ENCODE data around the gene SEMA3D. TPM values are rescaled to one million over a fixed set of nuclear protein-coding genes. Genes with fewer than 3 reads are reported as not detected.

The SEMA3D gene
- total RNA-seq, 1 donor, result 0.72 TPM

DNA sequence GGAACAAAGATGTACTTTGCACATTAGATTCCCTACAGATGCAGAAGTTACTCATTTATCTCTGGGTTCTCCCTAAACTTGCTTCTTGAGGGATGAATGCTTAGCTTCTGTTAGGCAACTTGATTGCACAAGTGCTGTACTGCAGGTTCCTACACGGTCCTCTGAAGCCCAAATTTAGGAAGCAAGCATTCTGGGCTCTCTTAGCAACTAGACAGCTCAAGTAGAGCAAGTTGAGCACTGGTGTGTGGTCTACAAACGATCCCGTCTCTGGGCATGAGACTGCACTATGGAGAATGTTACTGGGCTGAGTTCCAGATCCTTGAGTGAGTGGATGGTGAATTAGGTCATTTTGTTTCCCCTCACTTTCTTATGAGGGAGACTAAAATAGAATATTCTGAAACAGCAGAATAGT lies 14.3 kb downstream of the SEMA3D start:
- TF ChIP-seq, protein P1, sequence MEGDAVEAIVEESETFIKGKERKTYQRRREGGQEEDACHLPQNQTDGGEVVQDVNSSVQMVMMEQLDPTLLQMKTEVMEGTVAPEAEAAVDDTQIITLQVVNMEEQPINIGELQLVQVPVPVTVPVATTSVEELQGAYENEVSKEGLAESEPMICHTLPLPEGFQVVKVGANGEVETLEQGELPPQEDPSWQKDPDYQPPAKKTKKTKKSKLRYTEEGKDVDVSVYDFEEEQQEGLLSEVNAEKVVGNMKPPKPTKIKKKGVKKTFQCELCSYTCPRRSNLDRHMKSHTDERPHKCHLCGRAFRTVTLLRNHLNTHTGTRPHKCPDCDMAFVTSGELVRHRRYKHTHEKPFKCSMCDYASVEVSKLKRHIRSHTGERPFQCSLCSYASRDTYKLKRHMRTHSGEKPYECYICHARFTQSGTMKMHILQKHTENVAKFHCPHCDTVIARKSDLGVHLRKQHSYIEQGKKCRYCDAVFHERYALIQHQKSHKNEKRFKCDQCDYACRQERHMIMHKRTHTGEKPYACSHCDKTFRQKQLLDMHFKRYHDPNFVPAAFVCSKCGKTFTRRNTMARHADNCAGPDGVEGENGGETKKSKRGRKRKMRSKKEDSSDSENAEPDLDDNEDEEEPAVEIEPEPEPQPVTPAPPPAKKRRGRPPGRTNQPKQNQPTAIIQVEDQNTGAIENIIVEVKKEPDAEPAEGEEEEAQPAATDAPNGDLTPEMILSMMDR (IDR thresholded peaks at IDR 0.05; ENCODE audit: extremely low read depth, low read depth, low read length), result no peak
- no peaks in the 10 kb centered on the region for H3K79me2 ChIP-seq (ENCODE audit: insufficient read depth, low read length)
- H3K27ac ChIP-seq (ENCODE audit: low read depth, low read length), result no peak overlapping the region
- H3K4me1 ChIP-seq (ENCODE audit: insufficient read depth, low read length), result peaks cover 10% of the 10 kb centered on the region
- no peak overlapping the region for H2AFZ ChIP-seq (ENCODE audit: low read length)
- DNase-seq (ENCODE audit: insufficient read length, low spot score, missing footprints), result no peak
- H3K4me3 ChIP-seq (ENCODE audit: insufficient read depth, low read length), result no peak overlapping the region
- H3K27me3 ChIP-seq (ENCODE audit: insufficient read depth, low read length), result no peaks in the 10 kb centered on the region
- no peaks in the 10 kb centered on the region for H4K20me1 ChIP-seq (ENCODE audit: insufficient read depth, low read length)
- peak overlapping the region; percentile 30 for H3K4me2 ChIP-seq (ENCODE audit: insufficient read depth, low read length)
- no peaks in the 10 kb centered on the region for H3K9me3 ChIP-seq (ENCODE audit: low read depth, low read length)
- H3K36me3 ChIP-seq (ENCODE audit: insufficient read depth, low read length), result no peaks in the 10 kb centered on the region

DNA sequence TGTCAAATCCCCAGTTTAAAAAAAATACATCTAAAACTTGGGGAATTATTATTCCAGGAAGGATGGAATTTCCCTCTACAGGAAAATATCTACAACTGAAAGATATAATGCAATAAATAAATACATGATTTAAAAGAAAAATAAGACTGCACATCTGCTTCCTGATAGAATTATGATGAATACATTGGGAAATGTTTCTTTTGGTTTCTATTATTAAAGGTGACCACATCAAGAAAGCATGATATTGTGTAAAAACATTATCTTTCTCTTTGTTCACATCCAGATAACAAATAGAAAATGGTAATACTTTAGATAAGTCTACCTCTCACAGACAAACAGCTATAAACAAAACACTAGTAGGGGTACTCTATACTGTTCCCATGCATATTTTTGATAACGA lies 19.2 kb downstream of the SEMA3D start:
- H2AFZ ChIP-seq (ENCODE audit: low read length), result no peak overlapping the region
- no peaks in the 10 kb centered on the region for H4K20me1 ChIP-seq (ENCODE audit: insufficient read depth, low read length)
- no peaks in the 10 kb centered on the region for H3K79me2 ChIP-seq (ENCODE audit: insufficient read depth, low read length)
- H3K4me2 ChIP-seq (ENCODE audit: insufficient read depth, low read length), result no peak overlapping the region
- DNase-seq (ENCODE audit: insufficient read length, low spot score, missing footprints), result no peak
- no peaks in the 10 kb centered on the region for H3K9me3 ChIP-seq (ENCODE audit: low read depth, low read length)
- H3K36me3 ChIP-seq (ENCODE audit: insufficient read depth, low read length), result no peaks in the 10 kb centered on the region
- no peaks in the 10 kb centered on the region for H3K27me3 ChIP-seq (ENCODE audit: insufficient read depth, low read length)
- H3K4me1 ChIP-seq (ENCODE audit: insufficient read depth, low read length), result peaks cover 6% of the 10 kb centered on the region
- H3K27ac ChIP-seq (ENCODE audit: low read depth, low read length), result no peak overlapping the region
- H3K4me3 ChIP-seq (ENCODE audit: insufficient read depth, low read length), result no peak overlapping the region
- TF ChIP-seq, protein P1 (IDR thresholded peaks at IDR 0.05; ENCODE audit: extremely low read depth, low read depth, low read length), result no peak

DNA sequence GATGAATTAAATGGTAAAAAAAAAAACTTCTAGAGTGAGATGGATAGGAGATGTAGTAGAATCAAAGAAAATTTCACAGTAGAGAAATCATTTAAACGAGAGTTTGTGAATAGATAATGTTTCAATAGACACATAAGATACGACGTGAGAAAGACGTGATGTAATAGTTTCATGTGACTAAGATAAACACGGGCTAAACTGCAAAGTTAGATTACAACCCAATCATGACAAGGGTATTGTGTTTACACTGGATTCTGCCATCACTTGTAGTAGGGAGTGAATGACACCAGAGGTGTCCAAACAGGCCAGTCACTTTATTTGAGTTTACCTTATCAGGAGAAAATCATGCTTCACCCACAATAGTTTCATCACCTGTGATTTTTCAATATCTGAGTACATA lies 21.6 kb downstream of the SEMA3D start:
- Histone ChIP-seq H3K36me3 (ENCODE audit: insufficient read depth, low read length) (no peaks in the 10 kb centered on the region), H4K20me1 (ENCODE audit: insufficient read depth, low read length) (no peaks in the 10 kb centered on the region), H3K9me3 (ENCODE audit: low read depth, low read length) (no peaks in the 10 kb centered on the region), H3K4me2 (ENCODE audit: insufficient read depth, low read length) (no peak overlapping the region), H3K27ac (ENCODE audit: low read depth, low read length) (no peak overlapping the region), H3K4me3 (ENCODE audit: insufficient read depth, low read length) (no peak overlapping the region), H3K79me2 (ENCODE audit: insufficient read depth, low read length) (no peaks in the 10 kb centered on the region), H2AFZ (ENCODE audit: low read length) (no peak overlapping the region), H3K27me3 (ENCODE audit: insufficient read depth, low read length) (no peaks in the 10 kb centered on the region), H3K4me1 (ENCODE audit: insufficient read depth, low read length) (no peaks in the 10 kb centered on the region)
- no peak for DNase-seq (ENCODE audit: insufficient read length, low spot score, missing footprints)
- TF ChIP-seq, protein P1 (IDR thresholded peaks at IDR 0.05; ENCODE audit: extremely low read depth, low read depth, low read length), result no peak

DNA sequence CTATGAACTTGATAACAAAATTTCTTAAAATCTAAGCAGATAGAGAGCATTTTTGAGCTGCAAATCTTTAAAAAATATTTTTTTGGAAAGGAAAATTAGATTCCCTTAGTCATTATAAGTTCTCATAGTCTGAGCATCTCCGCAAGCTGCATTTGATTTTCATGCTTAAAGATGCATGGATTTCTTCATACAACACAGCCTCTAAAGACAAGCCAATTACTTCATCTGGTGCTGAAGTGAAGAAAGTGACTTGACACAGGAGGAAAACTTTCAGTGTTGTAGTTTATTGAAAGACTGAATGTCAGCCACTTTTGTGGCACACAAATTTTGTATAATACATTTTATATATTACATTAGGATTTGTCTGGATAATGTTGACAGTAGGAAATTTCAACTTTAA lies 22.5 kb downstream of the SEMA3D start:
- H3K4me1 ChIP-seq (ENCODE audit: insufficient read depth, low read length), result peaks cover 6% of the 10 kb centered on the region
- H3K9me3 ChIP-seq (ENCODE audit: low read depth, low read length), result no peaks in the 10 kb centered on the region
- DNase-seq (ENCODE audit: insufficient read length, low spot score, missing footprints), result no peak
- H3K4me2 ChIP-seq (ENCODE audit: insufficient read depth, low read length), result no peak overlapping the region
- H4K20me1 ChIP-seq (ENCODE audit: insufficient read depth, low read length), result no peaks in the 10 kb centered on the region
- no peak overlapping the region for H3K27ac ChIP-seq (ENCODE audit: low read depth, low read length)
- no peak overlapping the region for H2AFZ ChIP-seq (ENCODE audit: low read length)
- H3K36me3 ChIP-seq (ENCODE audit: insufficient read depth, low read length), result no peaks in the 10 kb centered on the region
- H3K27me3 ChIP-seq (ENCODE audit: insufficient read depth, low read length), result no peaks in the 10 kb centered on the region
- H3K79me2 ChIP-seq (ENCODE audit: insufficient read depth, low read length), result no peaks in the 10 kb centered on the region
- no peak overlapping the region for H3K4me3 ChIP-seq (ENCODE audit: insufficient read depth, low read length)
- TF ChIP-seq, protein P1 (IDR thresholded peaks at IDR 0.05; ENCODE audit: extremely low read depth, low read depth, low read length), result no peak
